IPS-20b (cell line): Measurements from ENCODE around the gene FSTL4.

Experiments used
- H3K27ac ChIP-seq: one replicate; pipeline ENCODE4 v1.5.1; 2013; ENCODE audit warnings: low read length
- H3K27me3 ChIP-seq: 2 replicates; pipeline ENCODE4 v1.6.1; 2013; ENCODE audit warnings: mild to moderate bottlenecking, low read length, inconsistent platforms; ENCODE audit not compliant: insufficient read depth
- H3K36me3 ChIP-seq: 2 replicates; pipeline ENCODE4 v1.6.1; 2013; ENCODE audit warnings: low read depth, mild to moderate bottlenecking, inconsistent platforms, low read length, moderate library complexity; ENCODE audit not compliant: insufficient read depth
- H3K4me1 ChIP-seq: 2 replicates; pipeline ENCODE4 v1.6.1; 2013; ENCODE audit warnings: mild to moderate bottlenecking, control low read depth, inconsistent platforms, low read length, moderate library complexity; ENCODE audit not compliant: insufficient read depth
- H3K4me3 ChIP-seq: 2 replicates; pipeline ENCODE4 v1.5.1; 2013; ENCODE audit warnings: mild to moderate bottlenecking, low read length, inconsistent platforms
- H3K9ac ChIP-seq: 2 replicates; pipeline ENCODE4 v1.6.1; 2013; ENCODE audit warnings: low read depth, mild to moderate bottlenecking, inconsistent platforms, low read length, moderate library complexity
- H3K9me3 ChIP-seq: 2 replicates; pipeline ENCODE4 v1.6.1; 2013; ENCODE audit warnings: mild to moderate bottlenecking, low read depth, low read length, inconsistent platforms; ENCODE audit not compliant: insufficient read depth

The FSTL4 gene

DNA sequence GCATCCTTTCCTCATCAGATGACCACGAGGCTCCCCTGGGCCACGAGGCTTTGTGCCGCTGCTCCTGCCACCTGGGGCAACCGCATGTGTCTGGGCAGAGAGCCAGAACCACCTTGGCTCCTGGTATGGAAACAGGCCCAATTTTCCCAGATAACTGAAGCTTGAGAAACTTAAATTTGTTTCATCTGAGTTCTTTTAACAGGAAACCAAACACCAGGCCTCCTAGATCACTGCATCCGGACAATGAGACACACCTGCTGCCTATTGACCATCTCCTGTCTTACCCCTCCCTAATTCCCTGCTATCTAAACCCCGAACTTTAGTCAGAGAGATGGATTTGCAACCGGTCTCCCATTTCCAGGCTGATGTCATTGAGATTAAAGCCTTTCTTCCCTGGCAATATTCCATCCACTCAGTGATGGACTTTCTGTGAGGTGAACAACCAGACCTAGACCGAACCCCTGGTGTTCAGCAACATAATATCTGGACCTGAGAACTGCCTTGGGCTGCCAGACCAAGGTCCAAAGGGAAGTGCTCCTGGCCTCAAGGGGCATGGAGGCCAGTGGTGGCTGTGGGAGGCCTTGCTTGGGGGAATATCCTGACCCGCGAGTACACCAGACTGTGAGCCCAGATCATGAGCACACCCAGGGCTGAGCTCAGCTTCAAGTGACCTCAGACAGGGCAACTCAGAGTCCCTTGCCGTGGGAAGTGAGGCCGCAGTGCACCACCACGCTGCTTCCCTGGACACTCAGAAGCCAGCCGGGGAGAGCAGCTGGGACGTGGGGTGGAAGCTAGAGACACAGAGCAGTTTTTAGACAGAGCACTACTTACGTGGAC is 360.8 kb downstream of the FSTL4 start:
- Histone ChIP-seq H3K4me1 (no peaks in the 10 kb centered on the region), H3K27me3 (no peaks in the 10 kb centered on the region), H3K36me3 (no peaks in the 10 kb centered on the region), H3K4me3 (peak overlapping the region; percentile 36; the same call in 1 of the 2 replicates), H3K9me3 (no peaks in the 10 kb centered on the region), H3K27ac (no peak overlapping the region), H3K9ac (peak overlapping the region; percentile 50; the same call in 1 of the 2 replicates)

GRCh38 chr5:133250527-133250926 is 361.8 kb downstream of the FSTL4 start:
- Histone ChIP-seq H3K9me3 (no peaks in the 10 kb centered on the region), H3K27ac (no peak overlapping the region), H3K4me3 (no peak overlapping the region), H3K4me1 (no peaks in the 10 kb centered on the region), H3K27me3 (no peaks in the 10 kb centered on the region), H3K9ac (no peak overlapping the region), H3K36me3 (no peaks in the 10 kb centered on the region)

DNA sequence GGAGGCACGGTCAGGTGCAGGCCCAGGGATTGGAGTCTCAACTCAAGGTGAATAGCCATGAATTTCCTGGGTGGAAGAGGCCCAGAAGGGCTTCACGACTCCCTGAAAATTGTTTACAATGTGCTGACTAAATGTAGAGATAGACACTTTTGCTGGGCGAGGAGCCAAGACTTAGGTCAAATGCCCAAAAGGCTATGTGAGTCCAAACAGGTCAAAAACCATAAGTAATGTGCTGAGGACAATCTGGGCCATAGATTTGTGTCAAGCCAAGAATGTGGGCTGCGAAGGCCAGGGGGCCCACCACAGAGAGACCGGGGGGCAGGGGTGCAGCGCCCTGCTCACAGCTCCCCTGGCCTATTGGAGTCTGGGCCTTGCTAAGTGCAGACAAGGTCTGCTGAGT is 362.7 kb downstream of the FSTL4 start:
- no peak overlapping the region for H3K9ac ChIP-seq

DNA sequence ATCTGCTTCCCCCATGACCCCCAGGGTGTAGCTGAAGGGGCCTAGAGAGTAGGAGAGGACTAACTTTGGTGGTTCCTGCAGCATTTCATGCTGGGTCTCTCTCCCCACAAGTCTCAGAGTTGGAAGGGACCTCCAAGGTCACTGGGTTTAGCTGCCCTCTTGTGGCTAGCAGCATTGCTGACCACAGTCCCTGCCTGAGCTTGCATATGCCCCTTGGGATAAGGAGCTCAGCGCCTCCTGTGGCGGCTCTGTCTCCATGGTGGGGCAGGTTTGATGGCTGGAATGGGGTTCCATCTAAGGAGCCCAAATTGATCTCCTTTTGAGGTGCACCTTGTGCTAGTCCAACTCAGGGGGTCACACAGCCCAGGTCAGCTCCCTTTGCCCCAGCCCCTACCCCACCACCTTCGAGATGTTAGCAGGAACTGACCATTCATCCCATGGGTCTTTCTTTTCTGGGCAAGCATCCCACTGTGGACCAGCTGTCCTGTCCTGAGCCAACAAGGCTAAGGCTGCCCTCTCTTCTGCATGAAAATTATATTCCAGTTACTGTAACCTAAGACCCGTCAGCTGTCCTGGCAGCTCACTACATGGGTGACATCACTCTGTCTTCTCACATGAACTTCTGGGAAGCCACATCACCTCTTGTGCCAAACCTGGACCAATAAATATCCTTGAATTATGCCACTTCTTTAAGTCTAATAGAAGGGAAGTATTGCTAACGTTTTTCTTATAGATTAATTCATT is 364.3 kb downstream of the FSTL4 start:
- H3K9ac ChIP-seq, result no peak overlapping the region
- H3K27me3 ChIP-seq, result no peaks in the 10 kb centered on the region
- no peak overlapping the region for H3K27ac ChIP-seq
- H3K4me1 ChIP-seq, result no peaks in the 10 kb centered on the region
- H3K9me3 ChIP-seq, result no peaks in the 10 kb centered on the region
- H3K36me3 ChIP-seq, result no peaks in the 10 kb centered on the region
- no peak overlapping the region for H3K4me3 ChIP-seq

More for the DNA sequence above, 362.7 kb downstream of the FSTL4 start:
- no peaks in the 10 kb centered on the region for H3K9me3 ChIP-seq
- H3K36me3 ChIP-seq, result no peaks in the 10 kb centered on the region
- no peak overlapping the region for H3K27ac ChIP-seq
- H3K4me3 ChIP-seq, result no peak overlapping the region
- no peaks in the 10 kb centered on the region for H3K4me1 ChIP-seq
- H3K27me3 ChIP-seq, result no peaks in the 10 kb centered on the region

- Histone ChIP-seq H3K4me3 (no peak overlapping the region), H3K27me3 (no peaks in the 10 kb centered on the region), H3K9me3 (no peaks in the 10 kb centered on the region), H3K4me1 (no peaks in the 10 kb centered on the region), H3K36me3 (no peaks in the 10 kb centered on the region), H3K27ac (no peak overlapping the region), H3K9ac (no peak overlapping the region)
Measured at GRCh38 chr5:133247151-133247709, 365.1 kb downstream of the FSTL4 start.

DNA sequence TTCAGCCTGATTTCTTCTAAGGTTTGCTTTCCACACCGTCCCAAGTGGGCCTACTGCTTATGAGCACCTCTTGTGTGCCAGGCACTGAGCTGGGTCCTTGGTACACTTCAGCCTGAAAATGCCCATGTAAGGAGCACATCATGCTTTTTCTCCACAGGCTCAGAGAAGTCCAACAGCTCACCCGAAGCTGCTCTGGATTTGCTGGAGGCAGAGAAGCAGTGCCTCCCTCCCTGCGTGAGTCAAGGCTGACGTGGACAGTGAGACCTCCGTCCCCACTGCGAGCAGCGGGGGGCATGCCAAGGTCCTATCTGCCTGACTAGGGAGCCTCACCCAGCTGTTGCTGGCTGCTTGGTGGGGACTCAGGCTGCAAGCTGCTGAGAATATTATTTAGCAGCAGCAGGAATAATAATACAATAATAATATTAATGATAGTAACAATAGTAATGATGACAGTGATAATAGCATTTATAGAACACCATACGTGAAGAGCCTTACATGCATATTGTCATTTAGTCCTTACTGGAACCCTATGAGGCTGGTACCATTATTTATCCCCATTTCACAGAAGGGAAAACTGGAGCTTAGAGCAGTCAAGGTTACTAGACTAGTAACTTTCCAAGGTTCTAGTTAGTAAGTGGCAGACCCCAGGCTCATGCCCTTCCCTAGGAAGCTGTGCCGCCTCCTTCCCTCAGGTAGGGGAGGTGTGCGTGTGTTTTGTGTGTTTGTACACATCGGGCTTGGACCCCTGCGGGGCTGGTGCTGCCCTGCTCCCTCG is 365.8 kb downstream of the FSTL4 start:
- Histone ChIP-seq H3K36me3 (no peaks in the 10 kb centered on the region), H3K9me3 (no peaks in the 10 kb centered on the region)

GRCh38 chr5:133246053-133246370 is 366.3 kb downstream of the FSTL4 start:
- no peaks in the 10 kb centered on the region for H3K27me3 ChIP-seq
- no peak overlapping the region for H3K4me3 ChIP-seq
- no peak overlapping the region for H3K27ac ChIP-seq
- H3K36me3 ChIP-seq, result no peaks in the 10 kb centered on the region
- H3K9me3 ChIP-seq, result no peaks in the 10 kb centered on the region
- H3K4me1 ChIP-seq, result no peaks in the 10 kb centered on the region
- H3K9ac ChIP-seq, result no peak overlapping the region

More for the DNA sequence above, 365.8 kb downstream of the FSTL4 start:
- Histone ChIP-seq H3K4me3 (no peak overlapping the region), H3K27me3 (no peaks in the 10 kb centered on the region), H3K27ac (no peak overlapping the region), H3K9ac (no peak overlapping the region), H3K4me1 (no peaks in the 10 kb centered on the region)

DNA sequence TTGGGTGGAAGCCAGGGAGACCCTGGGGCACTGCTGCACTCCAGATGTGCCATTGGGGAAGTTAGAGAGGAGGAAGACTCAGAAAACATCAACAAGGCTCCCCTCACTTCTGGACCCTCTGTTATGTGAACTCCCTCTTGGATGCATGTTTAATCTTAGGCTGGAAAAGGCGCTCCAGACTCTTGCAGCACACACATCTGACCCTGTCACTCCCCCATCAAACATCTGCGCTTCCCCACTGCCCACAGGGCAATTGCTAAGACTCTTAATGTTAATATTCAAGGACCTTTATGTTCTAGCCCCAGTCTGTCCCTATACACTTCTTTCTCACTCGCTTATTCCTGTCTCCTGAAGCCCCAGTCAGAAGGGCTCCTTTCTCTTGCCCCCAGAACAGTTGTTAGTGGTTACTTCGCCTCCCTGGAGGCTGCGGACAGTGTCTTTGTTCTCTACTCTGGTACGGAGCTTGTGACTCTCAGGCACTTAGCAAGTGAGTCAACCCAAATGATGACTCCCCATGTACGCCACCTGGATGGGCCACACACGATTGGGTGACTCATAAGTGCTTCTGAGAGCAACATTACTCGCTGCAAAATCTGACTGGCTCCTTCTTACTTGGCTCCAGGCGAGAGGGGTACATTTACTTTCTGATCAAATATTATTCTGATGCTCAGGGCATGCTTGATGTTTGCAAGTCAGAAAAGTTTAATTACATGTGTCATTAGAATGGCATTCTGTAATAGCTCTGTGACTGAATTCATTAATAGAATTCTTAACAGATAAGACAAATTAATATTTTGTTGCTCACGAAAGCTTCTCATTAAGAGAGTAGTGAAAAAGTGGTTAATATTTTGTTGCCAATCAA is 366.9 kb downstream of the FSTL4 start:
- H3K9me3 ChIP-seq, result no peaks in the 10 kb centered on the region; the same call in 1 of the 2 replicates
- no peak overlapping the region for H3K4me3 ChIP-seq
- H3K9ac ChIP-seq, result no peak overlapping the region
- H3K36me3 ChIP-seq, result no peaks in the 10 kb centered on the region
- no peak overlapping the region for H3K27ac ChIP-seq
- H3K27me3 ChIP-seq, result no peaks in the 10 kb centered on the region
- no peaks in the 10 kb centered on the region for H3K4me1 ChIP-seq

GRCh38 chr5:133244242-133244641 is 368.1 kb downstream of the FSTL4 start:
- Histone ChIP-seq H3K4me3 (no peak overlapping the region), H3K4me1 (no peaks in the 10 kb centered on the region), H3K9ac (no peak overlapping the region), H3K36me3 (no peaks in the 10 kb centered on the region), H3K27ac (no peak overlapping the region), H3K27me3 (no peaks in the 10 kb centered on the region), H3K9me3 (no peaks in the 10 kb centered on the region; the same call in 1 of the 2 replicates)

DNA sequence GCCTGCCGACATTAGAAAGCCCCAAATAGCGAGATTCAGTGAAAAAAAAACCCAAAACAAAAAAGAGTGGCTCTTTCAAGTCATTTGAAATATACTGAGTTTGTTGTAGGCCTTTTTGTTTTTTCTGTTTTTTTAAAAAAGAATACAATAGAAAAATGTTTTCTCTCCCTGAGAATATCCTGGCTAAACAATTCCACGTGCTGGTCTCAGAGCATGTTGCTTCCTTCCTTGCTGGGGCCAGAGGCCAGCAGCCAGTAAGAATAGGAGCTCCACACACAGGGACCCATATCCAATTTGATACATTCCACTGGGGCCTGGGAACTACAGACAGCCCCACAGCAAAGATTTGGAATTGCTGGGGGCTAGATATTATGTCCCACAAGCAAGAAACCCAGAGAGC is 369.1 kb downstream of the FSTL4 start:
- no peaks in the 10 kb centered on the region for H3K27me3 ChIP-seq
- H3K4me1 ChIP-seq, result no peaks in the 10 kb centered on the region
- H3K9ac ChIP-seq, result no peak overlapping the region
- no peak overlapping the region for H3K4me3 ChIP-seq
- H3K9me3 ChIP-seq, result no peaks in the 10 kb centered on the region; the same call in 1 of the 2 replicates
- no peaks in the 10 kb centered on the region for H3K36me3 ChIP-seq
- H3K27ac ChIP-seq, result no peak overlapping the region
